Gastroesophageal sphincter (tissue), 3 donors: ENCODE data around the gene ARSJ.

Experiments
- CTCF ChIP-seq, 4 experiments: fragments of 200-600 bp in 2 of 4; fragments of 450-650 bp in 2 of 4; sonication (generic) in 1 of 4; IDR thresholded peaks; one replicate each; pipeline ENCODE4 v1.5.1; 2017 to 2019; ENCODE audit warnings: antibody characterized with exemption in 4 of 4, mild to moderate bottlenecking in 2 of 4, moderate library complexity in 2 of 4
- EP300 ChIP-seq: sonication (generic); formaldehyde crosslinking; IDR thresholded peaks from one replicate; pipeline ENCODE4 v1.6.1; 2017; ENCODE audit warnings: antibody characterized with exemption, mild to moderate bottlenecking
- POLR2A ChIP-seq, 2 donors: fragments of 450-650 bp; IDR thresholded peaks; one replicate each; pipeline ENCODE4 v1.6.1; 2017; ENCODE audit warnings: antibody characterized with exemption in 2 of 2, mild to moderate bottlenecking in 2 of 2, moderate library complexity in 1 of 2
- POLR2AphosphoS5 ChIP-seq: sonication (generic); formaldehyde crosslinking; IDR thresholded peaks from one replicate; pipeline ENCODE4 v1.6.1; 2017; ENCODE audit warnings: antibody characterized with exemption

DNA sequence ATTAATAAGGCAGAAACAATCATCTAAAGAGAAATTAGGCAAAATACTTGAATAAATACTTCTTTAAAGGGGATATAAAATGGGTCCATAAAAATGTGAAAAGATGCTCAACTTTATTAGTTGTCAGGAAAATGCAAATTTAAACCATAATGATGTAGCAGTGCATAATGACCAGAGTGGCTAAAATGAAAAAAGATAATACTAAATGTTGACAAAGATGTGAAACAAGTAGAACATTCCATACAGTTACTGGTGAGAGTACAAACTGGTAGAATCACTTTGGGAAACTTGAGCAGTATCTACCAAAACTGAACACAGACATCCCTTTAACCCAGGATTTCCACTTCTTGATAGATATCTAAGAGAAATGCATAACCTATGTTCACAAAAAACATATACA lies 5.0 kb downstream of the ARSJ start:
- TF ChIP-seq CTCF (IDR thresholded peaks at IDR 0.05) (no peak), POLR2AphosphoS5 (no peak), POLR2A (IDR thresholded peaks at IDR 0.05) (no peak), EP300 (no peak)
